GM23248 (cell line): Measurements from ENCODE around the gene OR4B1. TPM values are rescaled to one million over a fixed set of nuclear protein-coding genes. Genes with fewer than 3 reads are reported as not detected.

Source experiments
- DNase-seq: peaks from one replicate; pipeline ENCODE4 v3.0.0-alpha.2; 2015
- H2AFZ ChIP-seq: fragments of 200-600 bp; sonication (generic); 2 replicates; pipeline ENCODE4 v1.6.1; 2016; ENCODE audit warnings: antibody characterized with exemption
- H3F3A ChIP-seq: fragments of 200-600 bp; sonication (generic); 2 replicates; pipeline ENCODE4 v1.6.1; 2016; ENCODE audit warnings: mild to moderate bottlenecking, antibody characterized with exemption, mixed run types; ENCODE audit not compliant: insufficient read depth
- H3K27ac ChIP-seq: fragments of 200-600 bp; sonication (generic); 2 replicates; pipeline ENCODE4 v1.5.1; 2016; ENCODE audit warnings: mild to moderate bottlenecking
- H3K27me3 ChIP-seq: fragments of 200-600 bp; sonication (generic); replicated peaks from 2 replicates; pipeline ENCODE4 v1.6.1; 2016; ENCODE audit warnings: mild to moderate bottlenecking; ENCODE audit not compliant: insufficient read depth
- H3K36me3 ChIP-seq: fragments of 200-600 bp; sonication (generic); 2 replicates; pipeline ENCODE4 v1.6.1; 2016; ENCODE audit warnings: low read depth, mild to moderate bottlenecking
- H3K4me1 ChIP-seq: fragments of 200-600 bp; sonication (generic); 2 replicates; pipeline ENCODE4 v1.6.1; 2016; ENCODE audit warnings: mild to moderate bottlenecking; ENCODE audit not compliant: insufficient read depth
- H3K4me2 ChIP-seq: fragments of 200-600 bp; sonication (generic); one replicate; pipeline ENCODE4 v1.6.1; 2016; ENCODE audit warnings: mild to moderate bottlenecking; ENCODE audit not compliant: unreplicated experiment
- H3K4me3 ChIP-seq: fragments of 200-600 bp; sonication (generic); 2 replicates; pipeline ENCODE4 v1.5.1; 2016; ENCODE audit warnings: mild to moderate bottlenecking
- H3K79me2 ChIP-seq: fragments of 200-600 bp; sonication (generic); 2 replicates; pipeline ENCODE4 v1.6.1; 2016; ENCODE audit warnings: mild to moderate bottlenecking; ENCODE audit not compliant: insufficient read depth
- H3K9ac ChIP-seq: fragments of 200-600 bp; sonication (generic); 2 replicates; pipeline ENCODE4 v1.6.1; 2016; ENCODE audit warnings: mild to moderate bottlenecking
- H3K9me2 ChIP-seq: fragments of 200-600 bp; sonication (generic); 2 replicates; pipeline ENCODE4 v1.6.1; 2016; ENCODE audit warnings: mixed run types, mild to moderate bottlenecking, moderate library complexity; ENCODE audit not compliant: insufficient read depth
- H3K9me3 ChIP-seq: fragments of 200-600 bp; sonication (generic); one replicate; pipeline ENCODE4 v1.6.1; 2017; ENCODE audit warnings: low read depth
- H4K20me1 ChIP-seq: fragments of 200-600 bp; sonication (generic); 2 replicates; pipeline ENCODE4 v1.6.0; 2016; ENCODE audit not compliant: insufficient read depth
- EZH2 ChIP-seq: fragments of 200-600 bp; sonication (generic); IDR thresholded peaks from 2 replicates; pipeline ENCODE4 v1.6.1; 2018; ENCODE audit warnings: antibody characterized with exemption, mild to moderate bottlenecking; ENCODE audit not compliant: insufficient read depth, poor library complexity, severe bottlenecking
- EZH2phosphoT487 ChIP-seq: fragments of 200-600 bp; sonication (generic); IDR thresholded peaks from 2 replicates; pipeline ENCODE4 v1.6.1; 2018; ENCODE audit warnings: antibody characterized with exemption, moderate library complexity, mild to moderate bottlenecking, low read depth; ENCODE audit not compliant: insufficient read depth
- WGBS, 2 experiments: methylation state at CpG; one replicate each; pipeline ENCODE4 v1.1.6; 2015 to 2017; ENCODE audit warnings: low lambda C conversion rate in 2 of 2, low coverage in 1 of 2; ENCODE audit errors: missing lambda C conversion rate in 2 of 2; 5-methylcytosine and 5-hydroxymethylcytosine counted together
- in situ Hi-C: fragments of 300-500 bp; cut with MboI; formaldehyde crosslinking; loops from 2 replicates; pipeline ENCODE4 v1.15.0; 2020
- polyA plus RNA-seq: library from polyadenylated mRNA; unstranded; fragments of >200 nt; fragmentation: Nextera tagmentation; extraction: Ambion mirVana; gene quantifications from 2 replicates; pipeline ENCODE4 v1.2.1, GENCODE V29; 2016
- total RNA-seq: library from RNA; depleted of rRNA; stranded (reverse); fragments of >200 nt; shearing (Covaris generic); gene quantifications from 2 replicates; pipeline ENCODE4 v1.2.3, GENCODE V29; 2014; rRNA removed

OR4B1 gene
- total and polyA plus RNA-seq, 2 experiments from 2014 or later, result not detected

DNA sequence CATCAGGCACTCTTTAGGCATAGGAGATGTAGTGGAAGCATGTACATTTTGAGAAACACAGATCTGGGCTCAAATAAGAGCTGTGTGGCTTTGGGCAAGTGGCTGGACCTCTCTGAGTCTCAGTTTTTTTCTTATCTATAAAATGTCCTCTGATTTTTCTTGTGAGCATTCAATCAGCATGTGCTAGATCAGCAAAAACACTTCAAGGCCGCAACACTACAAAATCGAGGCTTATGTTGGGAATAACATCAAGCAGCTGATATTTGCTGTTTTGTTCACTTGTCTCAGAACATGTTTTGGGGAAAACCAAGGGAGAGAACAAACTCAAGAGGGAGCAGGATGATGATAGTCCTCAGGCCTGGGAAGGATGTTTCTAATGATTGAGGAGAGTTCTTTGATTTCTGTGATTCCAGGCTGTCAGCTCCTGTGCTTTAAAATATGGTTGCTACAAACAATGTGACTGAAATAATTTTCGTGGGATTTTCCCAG, 46.9 kb downstream of the OR4B1 start, which contains the start of gene OR4X1:
Gene OR4X1 (plus strand): TSS at position 439 of the 489 bp plus-strand sequence. CDS start 0 bp downstream, at position 439.
- 2 to 6% methylated on average over 3 of the region's 3 CpGs for WGBS, 2 experiments

More for the DNA sequence above, 46.9 kb downstream of the OR4B1 start, which contains the start of gene OR4X1:
- Histone ChIP-seq H3K4me1 (no peaks in the 10 kb centered on the region), H3K79me2 (no peaks in the 10 kb centered on the region), H4K20me1 (no peaks in the 10 kb centered on the region), H3K27ac (no peak within 1 kb of the TSS), H3K27me3 (no peaks in the 10 kb centered on the region), H3K9me2 (no peaks in the 10 kb centered on the region), H2AFZ (no peak within 1 kb of the TSS), H3K9me3 (no peaks in the 10 kb centered on the region), H3K4me2 (no peak within 1 kb of the TSS), H3K36me3 (no peaks in the 10 kb centered on the region), H3K9ac (no peak within 1 kb of the TSS), H3F3A (no peaks in the 10 kb centered on the region), H3K4me3 (no peak within 1 kb of the TSS)
- in situ Hi-C loops, result no loop called here
- TF ChIP-seq EZH2 (no peak), EZH2phosphoT487 (no peak)
- DNase-seq, result no peak

Other genes starting within 250 kb of the OR4B1 start
- gene PTPRJ, start 236.3 kb upstream of the OR4B1 start, total RNA-seq, result 9.5 and 10.0 TPM in 2 replicates
- 4.1 and 4.5 TPM in 2 replicates for gene PTPRJ, start 236.3 kb upstream of the OR4B1 start, polyA plus RNA-seq
- gene OR4X2, start 28.3 kb downstream of the OR4B1 start, total RNA-seq, result not detected in 2 replicates
- not detected in 2 replicates for gene OR4X2, start 28.3 kb downstream of the OR4B1 start, polyA plus RNA-seq
- gene OR4X1, start 47.1 kb downstream of the OR4B1 start, total RNA-seq, result not detected in 2 replicates
- not detected in 2 replicates for gene OR4X1, start 47.1 kb downstream of the OR4B1 start, polyA plus RNA-seq
- gene OR4S1, start 89.4 kb downstream of the OR4B1 start, total RNA-seq, result not detected in 2 replicates
- not detected in 2 replicates for gene OR4S1, start 89.4 kb downstream of the OR4B1 start, polyA plus RNA-seq
- gene OR4C3, start 108.1 kb downstream of the OR4B1 start, total RNA-seq, result not detected in 2 replicates
- gene OR4C3, start 108.1 kb downstream of the OR4B1 start, polyA plus RNA-seq, result not detected in 2 replicates
- gene OR4C5, start 149.7 kb downstream of the OR4B1 start, total RNA-seq, result not detected in 2 replicates
- gene OR4C5, start 149.7 kb downstream of the OR4B1 start, polyA plus RNA-seq, result not detected in 2 replicates